GM19025 (cell line): ENCODE measurements around the gene BRI3BP.
"Not testable (repeated sequence)": the region's sequence is repeated elsewhere in the genome, so short reads cannot be mapped to it uniquely, and the experiment has no call there.

Source experiments
- ATAC-seq: cut with Tn5 transposase; IDR thresholded peaks from one replicate; pipeline ENCODE4 v1.9.1; 2021; ENCODE audit warnings: mild to moderate bottlenecking, low read depth, moderate library complexity; ENCODE audit not compliant: unreplicated experiment

Gene BRI3BP

DNA sequence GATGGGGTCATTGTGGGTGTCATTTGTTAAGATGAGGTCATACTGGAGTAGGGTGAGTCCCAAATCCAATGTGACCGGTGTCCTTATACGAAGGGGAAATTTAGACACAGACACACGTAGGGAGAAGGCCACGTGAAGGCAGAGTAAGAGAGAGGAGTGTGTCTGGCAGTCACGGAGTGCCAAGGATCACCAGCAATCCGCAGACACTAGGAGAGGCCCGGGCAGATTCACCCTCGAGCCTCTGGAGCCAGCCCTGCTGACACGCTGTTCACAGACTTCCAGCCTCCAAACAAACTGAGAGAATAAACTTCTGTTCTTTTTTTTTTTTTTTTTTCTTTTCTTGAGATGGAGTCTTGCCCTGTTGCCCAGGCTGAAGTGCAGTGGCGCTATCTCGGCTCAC lies 24.9 kb downstream of the BRI3BP start:
- ATAC-seq: no peak

DNA sequence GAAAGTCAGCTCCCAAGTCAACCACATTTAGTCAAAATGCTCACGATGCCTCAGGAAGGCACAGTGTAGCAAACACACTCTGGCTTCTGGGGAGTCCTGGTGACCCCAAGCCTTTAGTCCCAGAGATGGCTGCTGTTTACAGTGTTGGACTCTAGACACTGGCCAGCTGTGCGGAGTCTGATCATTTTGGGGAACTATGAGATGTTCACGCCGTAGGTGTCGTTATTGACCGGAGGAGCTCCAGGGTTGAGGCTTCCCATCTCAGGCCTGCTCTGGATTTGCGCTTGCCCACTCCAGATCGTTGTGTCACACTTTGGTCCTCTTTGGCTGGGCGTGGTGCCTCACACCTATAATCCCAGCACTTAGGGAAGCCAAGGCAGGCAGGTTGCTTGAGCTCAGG lies 27.7 kb downstream of the BRI3BP start:
- ATAC-seq: no peak

GRCh38 chr12:125021771-125022170 lies 28.3 kb downstream of the BRI3BP start:
- ATAC-seq: no peak

- no peak for ATAC-seq
Observed at GRCh38 chr12:125023065-125023464, 29.6 kb downstream of the BRI3BP start.

- ATAC-seq: no peak
Observed at GRCh38 chr12:125024949-125025563, 31.6 kb downstream of the BRI3BP start.

DNA sequence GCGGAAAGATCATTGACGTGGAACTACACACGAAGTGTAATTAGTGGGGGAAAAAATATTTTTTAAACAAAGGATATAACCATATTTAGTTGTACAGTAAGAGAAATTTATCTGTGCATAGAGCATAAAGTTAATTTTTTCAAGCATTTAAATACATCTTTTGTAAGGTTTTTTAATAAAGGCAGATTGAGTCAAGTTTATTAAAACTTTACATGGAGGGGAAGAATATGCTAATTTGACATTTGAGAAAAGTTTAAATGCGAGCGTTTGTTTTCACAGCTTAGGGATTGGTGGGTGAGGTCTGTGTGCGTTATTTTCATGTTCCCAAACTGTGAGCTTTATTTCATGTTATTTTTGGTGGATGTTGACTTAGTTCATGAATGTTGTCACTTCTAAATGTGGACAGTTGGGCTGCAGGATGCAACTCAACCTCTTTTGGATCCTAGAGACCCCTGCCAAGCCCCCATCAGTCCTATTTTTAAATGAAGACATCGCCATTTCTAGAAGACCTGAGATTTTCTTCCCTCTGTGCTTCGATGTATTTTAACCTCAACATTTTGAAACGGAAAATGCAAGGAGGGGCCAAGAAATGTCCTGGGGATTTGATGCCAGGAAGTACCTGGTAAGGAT lies 32.3 kb downstream of the BRI3BP start:
- ATAC-seq: no peak

DNA sequence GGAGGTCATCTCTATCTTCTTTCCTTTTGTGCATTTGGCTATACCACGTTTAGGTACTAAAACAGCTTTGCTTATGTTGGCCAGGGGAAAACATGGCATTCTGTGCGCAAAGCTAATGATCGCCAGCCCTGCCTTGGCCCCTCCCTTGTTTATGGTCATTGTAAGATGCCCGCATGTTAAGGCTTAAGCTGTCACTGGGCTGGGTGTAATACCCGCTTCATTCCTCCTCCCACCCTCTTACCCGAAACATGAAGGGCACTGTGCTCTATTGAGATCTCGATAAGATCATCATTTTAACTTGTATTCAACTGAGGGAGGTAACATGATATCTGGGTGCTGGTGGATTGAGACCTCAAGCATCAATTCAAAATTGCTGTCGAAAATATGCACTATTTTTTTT lies 34.7 kb downstream of the BRI3BP start:
- no peak for ATAC-seq

DNA sequence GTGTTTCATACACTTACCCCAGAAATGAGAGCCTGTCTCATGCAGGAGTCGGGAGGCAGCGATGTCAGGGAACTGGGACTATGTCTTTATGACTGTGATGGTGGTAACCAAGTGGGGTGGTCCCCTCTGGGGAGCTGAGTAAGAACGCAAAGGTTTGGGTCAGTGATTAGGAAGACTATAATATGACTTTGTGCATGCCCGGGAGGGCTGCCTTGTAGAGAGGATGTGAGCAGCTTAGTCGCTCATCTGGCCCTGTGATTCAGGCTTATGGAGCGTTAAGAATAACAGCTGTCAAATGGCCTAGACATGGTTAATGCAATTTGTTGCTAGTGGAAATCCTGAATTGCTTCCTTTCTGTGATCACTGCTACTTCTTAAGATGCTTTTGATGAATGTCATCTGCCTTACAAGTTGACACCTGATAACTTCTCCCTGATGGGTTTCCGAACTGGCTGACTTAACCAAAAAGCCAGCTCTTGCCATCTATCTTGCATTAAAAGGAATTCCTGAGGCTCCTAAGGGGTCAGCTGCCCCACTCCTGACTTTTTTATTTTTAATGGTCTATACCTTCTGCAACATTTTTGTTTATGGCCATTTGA lies 36.4 kb downstream of the BRI3BP start:
- no peak for ATAC-seq

DNA sequence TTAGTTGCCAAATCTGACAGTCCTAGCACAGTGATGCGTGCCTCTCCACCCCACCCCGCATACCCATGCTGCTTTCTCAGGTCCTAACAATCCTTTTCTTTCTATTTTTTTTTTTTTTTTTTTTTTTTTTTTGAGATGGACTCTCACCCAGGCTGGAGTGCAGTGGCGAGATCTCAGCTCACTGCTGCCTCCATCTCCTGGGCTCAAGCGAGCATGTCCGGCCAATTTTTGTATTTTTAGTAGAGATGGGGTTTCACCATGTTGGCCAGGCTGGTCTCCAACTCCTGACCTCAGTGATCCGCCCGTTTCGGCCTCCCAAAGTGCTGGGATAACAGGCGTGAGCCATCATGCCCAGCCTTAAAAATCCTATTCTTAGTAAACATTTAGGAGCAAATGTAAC lies 38.0 kb downstream of the BRI3BP start:
- ATAC-seq: not testable (repeated sequence)

- no peak for ATAC-seq
Observed at GRCh38 chr12:125032466-125033152, 39.2 kb downstream of the BRI3BP start.

- ATAC-seq: no peak
Observed at GRCh38 chr12:125033288-125033687, 39.8 kb downstream of the BRI3BP start.

- no peak for ATAC-seq
Observed at GRCh38 chr12:125038976-125039625, 45.7 kb downstream of the BRI3BP start.

DNA sequence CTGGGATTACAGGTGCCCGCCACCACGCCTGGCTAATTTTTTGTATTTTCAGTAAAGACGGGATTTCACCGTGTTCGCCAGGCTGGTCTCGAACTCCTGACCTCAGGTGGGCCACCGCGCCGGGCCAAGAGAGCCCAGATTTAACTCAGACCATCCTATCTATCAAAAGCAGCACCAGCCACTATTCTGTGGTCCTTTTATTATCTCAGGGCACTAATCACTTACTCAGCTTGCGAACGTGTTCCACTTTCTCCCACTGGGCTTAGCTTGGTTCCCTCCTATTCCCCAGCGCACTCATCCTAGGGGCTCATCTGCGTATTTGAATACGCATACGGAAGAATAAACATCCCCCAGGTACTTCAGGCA lies 55.6 kb downstream of the BRI3BP start:
- ATAC-seq: no peak

GRCh38 chr12:125050446-125050845 lies 57.0 kb downstream of the BRI3BP start:
- no peak for ATAC-seq

- ATAC-seq: no peak
Observed at GRCh38 chr12:125050868-125051267, 57.4 kb downstream of the BRI3BP start.

- no peak for ATAC-seq
Observed at GRCh38 chr12:125053821-125054220, 60.4 kb downstream of the BRI3BP start.

DNA sequence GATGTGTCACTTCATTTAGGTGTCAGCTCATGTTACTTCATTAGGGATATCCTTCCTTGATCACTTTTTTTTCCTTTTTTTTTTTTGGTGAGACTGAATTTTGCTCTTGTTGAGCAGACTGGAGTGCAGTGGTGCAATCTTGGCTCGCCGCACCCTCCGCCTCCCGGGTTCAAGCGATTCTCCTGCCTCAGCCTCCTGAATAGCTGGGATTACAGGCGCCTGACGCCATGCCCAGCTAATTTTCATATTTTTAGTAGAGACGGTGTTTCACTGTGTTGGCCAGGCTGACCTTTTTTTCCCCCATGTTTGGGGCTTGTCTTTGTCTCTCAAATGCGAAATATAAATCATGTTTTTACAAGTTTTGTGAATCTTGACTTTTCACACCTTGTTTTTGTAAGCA lies 62.1 kb downstream of the BRI3BP start:
- no peak for ATAC-seq

DNA sequence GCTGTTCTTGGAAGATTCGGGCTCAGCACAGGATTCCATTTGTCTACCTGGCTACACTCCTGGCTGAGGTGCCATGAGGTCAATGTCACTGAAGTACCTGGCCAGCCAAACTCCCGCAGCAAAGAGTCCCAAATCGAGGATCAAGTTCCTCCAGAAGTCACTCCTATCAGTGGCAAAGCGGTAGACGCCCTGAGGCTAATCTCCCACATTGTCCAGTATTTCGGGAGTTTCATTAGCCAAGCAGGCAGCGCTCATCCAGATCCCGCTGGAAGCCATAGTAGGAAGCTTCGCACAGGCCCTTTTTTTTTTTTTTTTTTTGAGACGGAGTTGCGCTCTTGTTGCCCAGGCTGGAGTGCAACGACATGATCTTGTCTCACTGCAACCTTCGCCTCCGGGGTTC lies 62.9 kb downstream of the BRI3BP start:
- ATAC-seq: no peak

DNA sequence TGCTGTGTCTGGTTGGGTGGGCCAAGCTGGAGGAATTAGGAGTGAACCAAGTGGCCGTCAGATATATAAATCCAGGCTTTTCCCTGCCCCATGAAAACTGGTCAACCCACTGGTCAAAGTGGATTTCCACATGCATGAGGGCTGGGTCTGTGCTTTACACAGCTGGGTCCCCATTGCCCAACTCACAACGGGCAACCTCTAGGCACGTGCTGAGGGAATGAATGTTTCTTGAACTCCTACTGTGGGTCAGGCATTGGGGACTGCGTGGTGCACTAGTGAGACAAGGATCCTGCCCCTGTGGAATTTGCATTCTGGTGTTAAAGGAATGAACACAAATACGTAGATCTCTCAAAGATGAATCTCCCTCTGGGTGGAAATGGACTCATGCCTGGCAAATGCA lies 64.3 kb downstream of the BRI3BP start:
- ATAC-seq: no peak

- ATAC-seq: no peak
Observed at GRCh38 chr12:125061229-125061628, 67.8 kb downstream of the BRI3BP start.

DNA sequence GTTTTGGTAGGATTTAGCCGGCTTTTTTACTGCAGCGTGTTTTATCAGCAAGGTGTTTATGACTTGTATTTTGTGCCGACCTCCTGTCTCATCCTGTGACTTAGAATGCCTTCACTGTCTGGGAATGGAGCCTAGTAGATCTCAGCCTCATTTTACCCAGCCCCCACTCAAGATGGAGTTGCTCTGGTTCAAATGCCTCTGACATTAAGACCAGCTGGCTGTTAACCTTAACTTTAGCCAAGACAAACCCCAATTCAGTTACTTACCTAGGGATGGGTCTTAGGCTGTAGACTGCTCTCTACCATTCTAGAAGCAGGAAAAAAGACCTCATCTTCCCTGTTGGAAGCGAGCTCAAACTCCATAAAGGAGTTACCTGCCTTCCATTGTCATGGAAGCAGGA lies 70.1 kb downstream of the BRI3BP start:
- not testable (repeated sequence) for ATAC-seq
